Measurements from ENCODE around the gene SYNDIG1.

SYNDIG1 gene

DNA sequence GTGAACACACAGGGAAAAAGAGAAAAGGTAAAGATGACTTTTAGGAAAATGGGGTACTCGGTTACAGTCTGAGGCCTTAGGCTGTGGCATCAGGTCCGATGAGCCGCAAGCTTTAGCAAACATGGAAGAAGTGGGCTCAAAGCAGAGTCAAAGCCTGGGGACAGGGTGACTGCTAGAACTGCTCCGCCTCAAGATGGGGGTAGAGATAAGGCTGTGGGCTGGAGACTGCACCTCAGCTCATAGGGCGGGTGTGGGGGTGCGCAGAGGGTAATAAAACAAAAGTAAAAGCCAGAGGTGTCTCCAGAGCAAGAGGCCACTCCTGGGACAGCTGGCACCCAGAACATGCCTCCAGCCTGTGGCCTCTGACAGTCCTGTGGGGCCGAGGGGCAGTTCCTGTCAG, 21.3 kb upstream of the SYNDIG1 start:
- no peak for DNase-seq

DNA sequence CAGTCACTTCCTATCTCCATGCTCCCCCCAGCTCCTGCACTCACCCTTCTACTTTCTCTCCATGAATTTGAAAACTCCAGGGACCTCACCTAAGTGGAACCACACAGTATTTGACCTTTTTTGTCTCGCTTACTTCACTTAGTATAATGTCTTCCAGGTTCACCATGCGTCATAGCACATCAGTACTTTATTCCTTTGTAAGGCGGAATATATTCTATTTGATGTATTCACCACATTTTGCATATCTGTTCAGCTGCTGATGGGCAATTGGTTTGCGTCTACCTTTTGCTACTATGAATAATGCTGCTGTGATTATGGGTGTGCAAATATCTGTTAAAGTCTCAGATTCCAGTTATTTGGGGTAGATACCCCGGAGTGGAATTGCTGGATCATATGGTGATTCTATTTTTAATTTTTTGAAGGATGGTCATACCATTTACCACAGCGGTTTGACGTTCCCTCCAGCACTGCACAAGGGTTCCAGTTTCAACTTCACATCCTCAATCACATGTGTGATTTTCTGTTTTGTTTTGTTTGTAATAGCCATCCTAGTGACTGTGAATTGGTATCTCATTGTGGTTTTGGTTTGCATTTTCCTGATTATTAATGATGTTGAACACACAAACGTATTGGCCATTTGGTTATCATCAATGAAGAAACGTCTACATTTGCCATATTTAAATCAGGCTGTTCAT, 20.3 kb upstream of the SYNDIG1 start:
- DNase-seq = no peak

DNA sequence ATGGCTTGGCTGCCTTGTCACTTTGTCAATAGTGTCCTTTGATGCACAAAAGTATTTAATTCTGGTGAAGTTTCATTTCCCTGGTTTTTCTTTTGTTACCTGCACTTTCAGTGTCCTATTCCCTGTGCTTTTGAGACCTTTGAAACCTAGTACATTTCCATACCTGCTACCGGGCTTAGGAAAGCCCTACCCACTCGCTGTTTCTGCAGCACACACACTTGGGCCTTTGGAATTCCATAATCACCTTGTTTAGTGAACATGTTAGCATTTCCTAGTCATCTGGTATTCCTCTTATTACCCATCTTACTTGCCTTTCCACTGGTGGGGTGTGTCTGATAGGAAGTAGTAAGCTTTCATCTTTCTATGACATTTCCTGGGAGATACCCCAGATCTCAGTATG, 19.3 kb upstream of the SYNDIG1 start:
- DNase-seq = no peak

DNA sequence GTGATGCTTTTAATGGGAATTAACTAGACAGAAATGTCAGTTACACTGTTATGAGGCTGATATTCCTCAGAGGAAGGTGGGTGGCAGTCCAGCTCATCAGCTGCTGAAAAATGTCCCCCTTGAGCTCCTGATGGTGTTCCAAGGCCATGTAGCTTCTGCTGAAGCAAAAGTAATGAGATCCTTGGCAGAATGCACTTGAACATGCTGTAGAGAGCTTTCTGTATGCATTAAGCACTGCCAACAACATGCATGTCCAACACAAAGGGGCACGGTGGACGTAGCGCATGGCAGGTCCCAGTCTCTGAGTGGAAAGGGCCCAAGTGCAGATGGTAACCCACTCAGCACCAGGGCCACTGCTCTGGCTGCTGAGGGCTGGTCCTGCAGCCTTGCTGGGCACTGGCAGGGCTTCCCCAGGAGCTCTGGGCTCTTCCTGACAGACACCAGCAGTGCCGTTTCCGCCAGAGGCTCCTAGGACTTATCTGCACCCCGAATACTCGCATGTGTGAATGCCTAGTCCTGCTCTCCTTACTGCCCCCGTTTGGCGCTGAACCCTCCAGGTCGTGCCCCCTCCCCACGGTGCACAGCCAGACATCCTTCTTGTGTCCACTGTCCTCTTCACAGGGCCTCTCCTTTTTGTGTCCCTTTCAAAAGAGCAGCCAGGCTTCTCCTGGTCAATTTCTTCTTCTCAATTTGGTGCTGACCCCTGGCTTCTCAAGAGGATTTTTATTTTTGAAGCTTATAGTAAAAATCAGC, 18.6 kb upstream of the SYNDIG1 start:
- no peak for DNase-seq

DNA sequence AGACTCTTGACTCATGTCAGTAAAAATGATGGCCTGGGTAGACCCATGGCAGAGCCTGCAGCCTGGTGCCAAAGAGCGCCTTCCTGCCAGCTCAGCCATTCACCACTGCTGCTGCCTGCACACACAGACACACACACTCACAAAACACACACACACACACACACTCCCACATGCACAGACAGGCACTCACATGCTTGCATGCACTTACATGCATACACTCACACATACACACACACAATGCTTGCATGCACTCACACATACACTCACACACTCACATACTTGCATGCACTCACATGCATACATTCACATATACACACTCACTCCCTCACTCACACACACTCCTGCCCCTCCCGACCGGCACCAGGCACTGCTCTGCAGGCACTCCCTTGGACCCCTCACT, 18.0 kb upstream of the SYNDIG1 start:
- DNase-seq = no peak

DNA sequence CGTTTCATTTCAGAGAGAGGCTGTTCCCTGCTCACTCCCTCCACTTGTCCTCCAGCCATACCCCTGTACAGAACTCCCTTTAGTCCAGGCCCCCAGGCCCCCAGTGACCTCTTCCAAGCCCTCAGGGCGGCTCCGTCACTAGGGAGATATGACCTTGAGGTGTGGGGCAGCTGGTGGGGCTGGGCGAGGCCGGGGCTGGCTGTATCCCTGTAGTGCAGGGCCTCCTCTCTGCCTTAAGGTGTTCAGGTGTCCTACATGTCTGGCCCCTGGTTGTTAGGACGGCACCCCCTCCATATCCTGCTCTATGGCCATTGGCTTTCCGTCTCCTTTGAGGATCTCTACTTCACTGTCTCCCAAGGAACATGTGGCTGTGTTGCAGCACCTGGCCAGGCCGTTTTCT, 17.4 kb upstream of the SYNDIG1 start:
- no peak for DNase-seq

DNA sequence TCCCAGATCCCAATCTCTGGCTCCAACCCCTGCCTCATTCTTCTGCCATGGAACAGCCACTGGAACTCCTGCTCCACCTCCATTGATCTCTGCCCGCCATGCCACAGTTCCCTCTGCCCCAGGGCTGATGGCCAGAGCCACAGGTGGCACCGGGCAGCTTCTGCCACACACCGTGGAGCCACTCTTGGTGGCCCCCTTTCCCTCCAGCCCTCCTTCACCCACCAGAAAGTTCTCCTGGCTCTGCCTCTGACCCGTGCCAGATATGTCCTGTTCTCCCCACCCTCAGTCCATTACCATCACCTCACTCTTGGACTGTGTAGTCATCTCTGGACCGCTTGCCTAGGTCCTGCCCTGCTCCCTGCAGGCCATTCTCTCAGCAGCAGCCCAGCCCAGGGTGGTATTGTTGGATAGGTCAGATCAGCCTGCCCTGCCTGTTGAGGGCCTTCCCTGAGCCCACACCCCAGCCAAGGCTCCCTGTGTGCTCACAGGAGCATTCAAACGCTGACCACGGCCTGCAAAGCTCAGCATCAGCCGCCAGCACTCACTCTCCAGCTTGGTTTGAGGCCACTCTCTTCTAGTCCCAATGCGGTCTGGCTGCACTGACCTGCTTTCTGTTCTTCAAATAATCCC, 16.8 kb upstream of the SYNDIG1 start:
- no peak for DNase-seq

DNA sequence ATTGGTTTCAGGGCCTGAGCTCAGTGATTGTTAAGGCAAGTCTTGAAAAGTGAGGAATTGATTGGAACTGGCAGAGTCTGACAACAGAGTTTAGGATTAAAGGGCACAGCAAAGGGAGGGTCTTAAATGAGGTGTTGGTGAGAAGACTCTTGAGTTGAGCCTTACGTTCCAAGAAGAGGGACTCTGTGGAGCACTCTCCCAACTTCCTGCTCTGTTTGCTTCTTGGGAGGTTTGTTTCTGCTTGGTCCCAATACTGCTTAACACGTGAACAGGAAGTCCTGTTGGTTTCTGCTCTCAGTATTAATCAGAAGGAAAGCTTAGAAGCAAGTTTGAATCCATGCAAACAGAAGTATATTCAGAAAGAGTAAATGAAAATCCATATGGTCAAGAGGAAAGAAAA, 15.6 kb upstream of the SYNDIG1 start:
- no peak for DNase-seq

DNA sequence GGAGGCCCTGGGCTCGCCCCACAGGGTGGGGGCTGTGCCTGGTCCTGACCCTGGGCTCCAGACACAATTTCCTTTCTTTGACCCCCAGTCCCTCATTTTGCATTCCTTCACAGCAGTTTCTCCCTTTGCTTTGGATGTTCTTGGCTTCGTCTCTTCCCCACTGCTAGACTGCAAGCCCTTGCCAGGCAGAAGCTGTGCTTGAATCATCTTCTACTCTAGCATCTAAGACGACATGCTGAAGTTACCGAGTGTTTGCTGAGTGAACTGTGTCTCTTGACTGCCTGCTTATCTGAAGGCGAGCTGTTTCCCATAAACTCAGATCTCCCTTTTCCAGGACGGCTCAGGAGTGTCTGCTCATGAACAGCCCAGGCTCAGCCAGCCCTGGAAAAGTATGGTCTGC, 14.3 kb upstream of the SYNDIG1 start:
- DNase-seq = no peak

DNA sequence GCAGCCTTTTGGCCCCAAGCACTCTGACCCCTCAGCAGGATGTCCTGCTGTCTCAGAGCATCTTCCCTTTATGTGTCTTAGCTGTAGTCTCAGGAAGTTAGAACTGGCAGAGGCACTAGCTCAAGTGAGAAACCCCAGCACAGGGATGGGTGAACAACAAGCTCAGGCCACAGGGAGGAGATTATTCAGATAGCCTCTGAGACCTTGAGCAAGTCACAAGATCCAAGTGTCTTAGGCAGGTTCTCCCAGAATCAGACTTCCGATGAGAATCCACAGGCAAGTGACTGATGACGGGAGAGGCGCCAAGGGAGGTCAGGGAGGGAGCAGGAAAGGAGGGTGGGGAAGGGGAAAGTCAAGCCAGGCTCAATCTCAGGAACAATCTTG, 13.0 kb upstream of the SYNDIG1 start:
- DNase-seq = no peak

DNA sequence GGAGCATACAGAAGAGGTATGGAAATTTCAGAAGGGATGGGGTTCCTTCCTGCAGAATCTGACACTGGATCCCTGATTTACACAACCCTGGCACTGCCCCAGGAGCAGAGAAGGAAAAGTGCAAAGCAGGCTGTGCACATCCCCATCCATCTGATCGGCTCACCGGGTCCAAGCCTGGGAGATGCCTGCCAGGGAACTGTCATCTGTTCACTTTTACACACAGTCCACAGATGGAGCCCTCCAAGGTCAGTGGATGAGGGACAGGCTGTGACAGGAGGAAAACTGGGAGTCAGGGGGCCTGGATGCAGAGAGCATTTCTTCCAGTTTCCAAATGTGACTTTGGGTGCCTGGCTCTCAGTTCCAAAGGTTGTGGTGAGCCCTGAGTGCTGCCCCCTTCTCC, 11.0 kb upstream of the SYNDIG1 start:
- no peak for DNase-seq

DNA sequence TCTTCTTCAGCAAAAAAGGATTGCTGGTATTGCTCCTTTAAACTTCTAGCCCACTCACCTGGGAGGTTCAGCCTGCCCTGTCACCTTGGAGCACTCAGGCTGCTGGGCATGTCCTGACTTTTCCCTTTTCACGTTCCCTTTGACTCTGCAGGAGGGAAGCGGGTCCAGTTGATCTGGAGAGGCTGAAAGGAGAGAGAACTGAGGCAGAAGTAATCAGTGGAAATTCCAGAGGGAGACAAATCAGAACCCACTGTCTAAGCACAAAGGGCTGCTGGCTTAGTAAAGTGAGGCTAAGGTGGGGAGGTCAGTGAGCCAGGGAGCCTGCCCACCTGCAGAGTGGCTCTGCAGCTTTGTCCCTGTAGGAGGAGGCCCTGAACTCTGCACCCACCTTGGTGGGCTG, 9.7 kb upstream of the SYNDIG1 start:
- DNase-seq = no peak

DNA sequence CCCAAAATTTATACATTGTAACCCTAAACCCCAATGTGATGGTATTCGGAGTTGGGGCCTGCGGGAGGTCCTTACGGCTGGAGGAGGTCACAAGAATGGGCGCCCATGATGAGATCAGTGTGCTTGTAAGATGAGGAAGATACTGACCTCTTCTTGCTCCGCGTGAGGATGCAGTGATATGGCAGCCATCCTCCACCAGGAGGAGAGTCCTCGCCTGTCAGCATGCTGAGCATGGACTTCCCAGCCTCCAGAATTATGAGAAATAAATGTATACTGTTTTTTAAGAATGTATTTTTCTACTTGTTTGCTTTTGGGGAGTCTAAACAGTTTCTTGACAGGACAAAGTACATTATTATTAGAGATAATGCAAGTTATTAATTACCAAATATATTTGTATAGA, 8.7 kb upstream of the SYNDIG1 start:
- DNase-seq = no peak

DNA sequence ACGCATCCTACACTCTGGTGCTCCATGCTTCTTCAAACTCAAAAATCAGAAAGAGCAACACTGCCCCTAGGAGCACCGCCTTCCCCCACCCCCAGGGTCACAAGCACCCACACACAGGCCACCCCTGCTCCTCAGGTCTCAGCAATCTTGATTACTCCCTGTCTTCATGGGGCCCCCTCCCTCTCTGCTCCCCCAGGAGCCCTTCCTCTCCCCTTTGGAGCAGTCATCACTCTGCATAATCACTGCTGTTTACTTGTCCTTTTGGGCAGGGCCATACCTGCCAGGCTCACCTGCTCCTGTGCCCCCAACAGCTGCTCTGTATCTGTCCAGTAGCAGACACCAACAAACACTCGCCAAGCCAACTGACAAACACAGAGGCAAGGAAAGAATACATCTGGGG, 7.6 kb upstream of the SYNDIG1 start:
- DNase-seq = no peak

DNA sequence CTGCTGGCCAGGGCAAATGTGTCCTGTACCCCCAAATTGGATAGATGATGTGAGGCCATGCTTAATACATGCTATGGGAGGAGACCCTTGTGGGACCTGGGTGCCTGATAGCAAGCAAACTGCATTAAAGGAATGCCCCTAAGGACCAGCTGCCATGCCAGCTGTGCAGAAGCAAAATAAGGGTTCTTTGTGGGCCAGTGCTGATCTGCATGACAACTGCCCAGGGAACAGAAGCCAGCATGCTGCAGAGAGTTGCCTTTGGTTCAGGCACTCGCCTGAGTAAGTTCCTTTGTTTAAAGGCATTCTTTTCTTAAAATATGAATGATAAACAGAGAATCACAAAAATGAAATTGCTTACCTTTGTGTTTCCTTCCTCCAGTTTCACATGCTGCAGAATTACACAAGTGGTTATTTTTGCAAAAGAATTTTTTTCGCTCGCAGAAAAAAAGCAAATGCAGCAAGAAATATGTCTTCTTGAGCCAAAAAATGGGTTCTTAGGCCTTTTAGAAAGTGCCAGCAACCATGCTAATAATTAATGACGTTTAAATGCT, 6.9 kb upstream of the SYNDIG1 start:
- DNase-seq = no peak

DNA sequence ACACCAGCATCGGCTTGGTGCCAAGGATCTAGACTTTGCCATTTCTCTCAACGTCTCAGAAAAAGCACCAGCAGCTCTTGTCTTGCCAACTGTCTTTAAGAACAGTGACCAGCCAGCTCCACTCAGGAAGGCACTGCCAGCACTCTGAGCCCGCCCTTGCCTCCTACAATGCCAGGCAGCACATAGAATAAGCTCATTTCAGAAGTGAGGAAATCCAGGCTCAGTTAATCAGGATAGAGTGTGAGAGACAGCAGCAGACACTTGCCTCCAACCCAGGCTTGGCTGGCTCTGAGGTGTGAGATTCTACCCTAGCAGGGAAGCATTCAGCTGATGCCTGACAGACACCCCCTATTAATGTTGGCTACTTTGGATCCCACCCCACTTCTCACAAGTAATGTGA, 4.3 kb upstream of the SYNDIG1 start:
- no peak for DNase-seq

DNA sequence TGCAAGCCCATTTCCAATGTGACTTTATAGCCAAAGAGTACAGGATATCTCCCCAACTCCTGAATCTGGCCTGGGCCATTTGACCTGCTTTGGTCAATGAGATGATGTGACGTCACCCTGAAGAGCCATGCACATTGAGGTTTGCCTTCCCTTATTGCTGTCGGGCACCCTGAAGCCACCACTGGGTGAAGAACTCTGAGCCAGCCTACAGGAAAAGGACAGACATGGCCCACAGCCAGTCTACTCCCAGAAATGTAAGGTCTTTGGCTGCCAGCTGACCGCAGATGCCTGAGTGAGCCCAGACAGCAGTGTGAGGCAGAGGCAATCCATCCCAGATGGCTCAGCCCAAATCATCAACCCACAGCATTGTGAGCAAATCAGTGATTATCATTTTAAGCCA, 3.7 kb upstream of the SYNDIG1 start:
- DNase-seq = no peak

DNA sequence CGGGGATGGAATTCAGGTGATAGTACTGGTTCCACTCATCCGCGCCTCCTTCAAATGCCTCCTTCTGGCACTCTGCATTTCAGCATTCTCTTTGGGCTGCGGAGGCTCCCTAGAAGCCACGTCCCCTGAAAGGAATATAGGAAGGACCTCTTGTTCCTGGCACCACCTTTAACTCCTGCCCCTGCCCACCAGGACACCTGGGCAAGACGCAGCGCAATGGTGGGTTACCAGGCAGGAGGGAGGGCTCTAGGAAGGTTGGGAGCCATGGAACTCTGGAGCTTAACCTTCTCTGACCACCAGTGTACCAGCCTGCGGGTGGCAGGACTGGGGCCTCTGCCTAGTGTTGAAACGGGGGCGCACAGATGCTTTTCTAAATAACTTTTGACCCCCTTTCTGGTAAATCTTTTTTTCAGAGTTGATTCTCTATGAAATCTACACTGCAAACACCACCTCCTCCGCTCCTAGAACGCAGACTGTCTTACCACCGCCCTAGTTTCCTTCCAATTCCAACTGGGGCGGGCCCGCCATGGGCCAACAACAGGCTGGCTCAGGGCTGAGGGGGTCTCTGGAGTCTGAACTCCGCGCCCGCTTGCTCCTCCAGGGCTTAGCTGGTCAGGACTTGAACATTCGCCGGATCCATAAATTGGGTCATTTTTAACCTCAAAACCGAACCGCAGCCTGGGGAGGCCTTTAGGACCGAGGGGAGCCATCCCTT, 871 bp upstream of the SYNDIG1 start:
- DNase-seq = no peak

DNA sequence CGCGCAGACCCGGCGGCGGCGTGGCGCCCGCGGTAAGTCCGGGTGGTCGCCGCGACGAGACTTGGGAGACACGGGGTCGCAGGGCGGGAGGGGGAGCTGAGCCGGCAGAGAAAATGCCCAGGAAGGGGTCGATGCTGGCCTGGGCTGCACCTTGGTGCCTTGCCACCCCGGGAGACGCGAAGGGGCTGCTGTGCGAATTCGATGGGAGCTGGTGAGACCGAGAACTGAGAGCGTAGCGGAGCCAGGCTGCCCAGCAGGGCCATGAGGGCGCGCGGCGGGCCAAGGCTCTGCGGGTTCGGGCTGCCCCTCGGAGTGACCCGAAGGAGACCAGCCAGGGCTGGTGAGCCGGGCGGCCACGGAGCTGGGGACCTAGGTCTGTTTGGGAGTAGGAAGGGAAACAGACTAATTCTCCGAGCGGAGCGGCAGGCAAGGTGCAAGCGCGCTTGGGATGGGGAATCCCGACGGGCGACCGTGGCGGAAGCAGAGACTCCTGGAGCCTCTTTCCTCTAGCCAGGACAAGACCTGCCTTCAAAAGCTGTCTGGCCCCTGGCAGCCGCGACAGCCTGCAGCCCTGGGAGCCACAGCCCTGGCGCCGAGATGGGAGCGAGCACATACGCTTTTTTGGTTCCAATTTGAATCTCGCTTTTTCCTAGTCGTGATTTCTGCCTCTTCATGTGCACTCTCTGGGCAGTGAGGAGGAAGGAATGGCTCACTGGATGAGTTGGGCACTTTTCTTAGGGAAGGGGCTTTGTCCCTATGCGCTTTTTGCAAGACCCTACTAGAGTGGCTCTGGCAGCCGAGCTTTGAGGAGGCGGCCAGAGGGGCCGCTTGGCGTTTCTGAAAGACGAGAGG, 691 bp downstream of the SYNDIG1 start:
- no peak for DNase-seq

DNA sequence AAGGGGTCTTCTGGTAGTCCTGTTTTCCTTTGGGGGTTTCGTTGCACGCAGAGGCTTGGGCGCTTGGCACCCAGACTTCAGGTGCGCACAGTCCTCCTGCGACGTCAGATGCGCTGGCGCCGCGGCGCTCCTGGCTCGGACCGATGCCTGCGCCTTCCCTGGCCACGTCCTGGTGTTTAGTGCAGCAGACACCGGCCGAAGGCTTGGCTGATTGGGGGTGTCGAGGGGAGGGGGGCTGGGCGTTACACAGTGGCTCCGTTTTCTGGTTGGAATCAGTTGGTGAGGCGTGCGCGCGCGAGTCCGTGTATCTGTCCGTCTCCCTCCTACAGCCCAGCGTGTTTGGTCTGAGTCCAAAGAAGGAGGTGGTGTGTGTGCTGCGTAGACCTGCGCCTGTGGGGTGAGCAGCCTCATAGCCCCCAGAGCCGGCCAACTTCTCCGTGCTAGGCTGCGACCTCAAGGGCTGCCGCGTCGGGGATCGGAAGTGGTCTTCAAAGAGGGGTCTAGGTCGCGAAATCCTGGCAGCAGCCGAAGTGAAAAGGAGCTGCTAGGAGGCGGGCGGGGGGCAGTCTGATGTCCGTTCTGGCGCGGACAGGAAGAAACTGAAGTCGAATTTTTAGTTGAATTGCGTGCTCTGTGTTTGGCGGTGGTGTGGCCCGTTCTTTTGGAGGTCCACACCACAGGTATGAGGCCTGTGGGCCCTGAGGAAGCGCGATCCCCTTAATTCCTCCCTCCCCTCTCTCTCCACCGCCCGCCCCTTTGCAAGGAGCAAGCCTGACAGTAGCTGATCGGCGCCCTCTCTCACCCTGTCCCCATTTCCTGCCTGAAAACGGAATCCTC, 1.5 kb downstream of the SYNDIG1 start:
- no peak for DNase-seq

DNA sequence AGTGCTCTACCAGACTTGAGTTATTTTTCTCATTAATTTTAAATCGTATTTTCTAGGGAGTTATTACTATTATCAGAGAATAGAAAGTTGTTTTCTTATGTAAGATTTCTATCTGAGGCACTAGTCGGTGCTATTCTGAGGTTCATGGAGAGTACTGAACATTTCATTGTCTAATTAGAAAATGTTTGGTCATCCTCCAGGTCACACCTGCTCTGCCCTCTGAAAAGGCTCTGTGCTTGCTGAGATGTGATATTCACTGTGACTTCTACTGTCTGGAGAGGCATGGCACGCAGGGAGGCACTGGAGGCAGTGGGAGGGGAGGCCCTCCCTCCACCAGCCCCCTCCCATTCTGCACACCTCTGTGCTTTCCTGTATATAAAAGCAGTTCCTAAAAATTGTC, 3.0 kb downstream of the SYNDIG1 start:
- no peak for DNase-seq
